ENCODE measurements around the gene NRBF2.

GRCh38 chr10:63154546-63155387, 21.6 kb downstream of the NRBF2 start:
- TF ChIP-seq CTCF (IDR thresholded peaks at IDR 0.05), result no peak
- no peak for TF ChIP-seq POLR2A (IDR thresholded peaks at IDR 0.05)
